BLaER1 (cell line): Measurements from ENCODE around the gene SLC10A4.

Source experiments
- H3K27ac ChIP-seq: shearing (Covaris generic); formaldehyde crosslinking; 2 replicates; pipeline ENCODE4 v1.8.1; 2022
- H3K27me3 ChIP-seq: shearing (Covaris generic); formaldehyde crosslinking; 2 replicates; pipeline ENCODE4 v1.8.1; 2022
- H3K36me3 ChIP-seq: shearing (Covaris generic); formaldehyde crosslinking; 2 replicates; pipeline ENCODE4 v1.8.1; 2022
- H3K4me1 ChIP-seq: shearing (Covaris generic); formaldehyde crosslinking; 2 replicates; pipeline ENCODE4 v1.8.1; 2022
- H3K4me2 ChIP-seq: shearing (Covaris generic); formaldehyde crosslinking; 2 replicates; pipeline ENCODE4 v1.8.1; 2022
- H3K4me3 ChIP-seq: shearing (Covaris generic); formaldehyde crosslinking; 2 replicates; pipeline ENCODE4 v1.8.1; 2022
- H3K9ac ChIP-seq: shearing (Covaris generic); formaldehyde crosslinking; 2 replicates; pipeline ENCODE4 v1.8.1; 2022
- H3K9me3 ChIP-seq: shearing (Covaris generic); formaldehyde crosslinking; 2 replicates; pipeline ENCODE4 v1.8.1; 2022
- H4K20me1 ChIP-seq: shearing (Covaris generic); formaldehyde crosslinking; 2 replicates; pipeline ENCODE4 v1.8.1; 2022
- Cebpa-rat ChIP-seq: shearing (Covaris generic); IDR thresholded peaks from 2 replicates; pipeline ENCODE4 v1.8.1; 2022

The SLC10A4 gene

DNA sequence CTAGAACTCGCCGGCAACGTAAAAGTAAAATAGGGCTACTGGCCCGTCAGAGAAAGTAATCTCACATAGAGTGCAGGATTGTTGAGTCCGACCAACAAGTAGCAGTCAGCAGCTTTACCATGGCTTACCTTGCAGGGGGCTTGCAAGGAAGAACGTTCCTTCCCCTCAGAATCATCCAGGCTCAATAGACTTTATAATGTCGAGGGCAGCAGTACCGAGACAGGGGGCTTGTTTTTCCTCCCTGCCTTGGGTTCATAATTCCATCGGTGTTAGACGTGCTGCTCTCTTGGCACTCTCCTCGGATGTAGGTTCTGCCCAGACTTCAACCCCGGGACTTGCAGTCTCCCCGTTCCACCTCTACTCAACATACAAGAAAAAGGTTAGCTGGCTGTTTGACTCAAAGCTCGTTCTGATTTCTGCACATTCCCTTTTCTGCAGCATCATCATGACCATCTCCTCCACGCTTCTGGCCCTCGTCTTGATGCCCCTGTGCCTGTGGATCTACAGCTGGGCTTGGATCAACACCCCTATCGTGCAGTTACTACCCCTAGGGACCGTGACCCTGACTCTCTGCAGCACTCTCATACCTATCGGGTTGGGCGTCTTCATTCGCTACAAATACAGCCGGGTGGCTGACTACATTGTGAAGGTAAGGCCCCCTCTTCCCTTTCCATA, 1.5 kb downstream of the SLC10A4 start:
- no peaks in the 10 kb centered on the region for H4K20me1 ChIP-seq
- H3K4me3 ChIP-seq, result no peak overlapping the region
- 0 out of 2 replicates have a peak, but pooled peaks cover 7% of the 10 kb centered on the region for H3K36me3 ChIP-seq
- H3K9me3 ChIP-seq, result peaks cover 32% of the 10 kb centered on the region
- H3K4me1 ChIP-seq, result peaks cover 27% of the 10 kb centered on the region
- H3K27me3 ChIP-seq, result peaks cover 51% of the 10 kb centered on the region
- no peak for TF ChIP-seq Cebpa-rat
- no peak overlapping the region for H3K4me2 ChIP-seq
- no peak overlapping the region for H3K9ac ChIP-seq
- no peak overlapping the region for H3K27ac ChIP-seq

DNA sequence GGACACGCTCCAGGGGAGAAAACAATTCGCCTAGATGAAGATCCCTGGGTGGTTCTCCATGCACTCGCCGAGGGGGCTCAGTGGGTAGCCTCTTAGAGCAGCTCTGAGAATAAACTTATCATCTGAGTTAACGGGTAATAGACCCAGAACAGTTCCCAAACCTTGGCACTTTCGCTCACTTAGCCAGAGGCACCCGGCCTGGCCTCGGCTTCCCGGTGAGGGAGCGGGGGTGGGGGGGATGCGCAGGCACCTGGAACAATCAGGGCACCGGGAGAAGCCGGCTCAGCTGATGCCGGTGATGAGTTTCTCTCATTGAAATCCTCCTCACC, 6.5 kb downstream of the SLC10A4 start:
- H3K9me3 ChIP-seq, result peaks cover 34% of the 10 kb centered on the region
- peak overlapping the region; percentile 44 for H3K4me3 ChIP-seq
- no peaks in the 10 kb centered on the region for H4K20me1 ChIP-seq
- no peak overlapping the region for H3K9ac ChIP-seq
- H3K4me1 ChIP-seq, result no peaks in the 10 kb centered on the region
- no peak for TF ChIP-seq Cebpa-rat
- H3K36me3 ChIP-seq, result peaks cover 14% of the 10 kb centered on the region; the same call in 1 of the 2 replicates
- peaks cover 49% of the 10 kb centered on the region for H3K27me3 ChIP-seq
- no peak overlapping the region for H3K27ac ChIP-seq
- no peak overlapping the region for H3K4me2 ChIP-seq

DNA sequence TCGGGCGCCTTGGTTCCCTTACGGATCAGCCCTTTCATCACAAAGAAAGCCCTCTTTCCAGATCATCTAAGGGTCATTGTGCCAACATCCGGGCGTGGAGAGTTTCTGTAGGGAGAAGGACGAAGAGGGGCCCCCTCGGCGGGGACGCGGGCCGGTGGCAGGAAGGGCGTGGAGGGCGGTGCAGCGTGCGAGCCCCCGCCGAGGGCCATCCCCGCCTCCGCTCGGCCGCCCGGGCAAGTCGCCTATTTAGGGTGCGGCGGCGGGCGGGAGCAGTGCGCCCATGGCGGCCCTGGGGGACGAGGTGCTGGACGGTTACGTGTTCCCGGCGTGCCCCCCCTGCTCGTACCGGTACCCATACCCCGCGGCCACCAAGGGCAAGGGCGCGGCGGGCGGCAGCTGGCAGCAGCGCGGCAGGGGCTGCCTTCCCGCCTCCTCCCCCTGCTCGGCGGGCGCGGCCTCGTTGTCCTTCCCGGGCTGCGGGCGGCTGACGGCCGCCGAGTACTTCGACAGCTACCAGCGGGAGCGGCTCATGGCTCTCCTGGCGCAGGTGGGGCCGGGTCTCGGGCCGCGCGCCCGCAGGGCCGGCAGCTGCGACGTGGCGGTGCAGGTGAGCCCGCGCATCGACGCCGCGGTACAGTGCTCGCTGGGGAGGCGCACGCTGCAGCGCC, 7.0 kb downstream of the SLC10A4 start, which contains the start of gene ZAR1:
TSS of gene ZAR1 (plus strand) at position 241 of the 668 bp plus-strand sequence. CDS start at position 281, 40 bp downstream.
- H3K27ac ChIP-seq, result no peak within 1 kb of the TSS
- H3K36me3 ChIP-seq, result peaks cover 14% of the 10 kb centered on the region; the same call in 1 of the 2 replicates
- peaks cover 29% of the 10 kb centered on the region for H3K9me3 ChIP-seq
- no peaks in the 10 kb centered on the region for H4K20me1 ChIP-seq
- H3K4me2 ChIP-seq, result no peak within 1 kb of the TSS
- H3K4me3 ChIP-seq, result peak within 1 kb of the TSS; percentile 44
- H3K27me3 ChIP-seq, result peaks cover 44% of the 10 kb centered on the region
- no peaks in the 10 kb centered on the region for H3K4me1 ChIP-seq
- H3K9ac ChIP-seq, result no peak within 1 kb of the TSS
- no peak for TF ChIP-seq Cebpa-rat

DNA sequence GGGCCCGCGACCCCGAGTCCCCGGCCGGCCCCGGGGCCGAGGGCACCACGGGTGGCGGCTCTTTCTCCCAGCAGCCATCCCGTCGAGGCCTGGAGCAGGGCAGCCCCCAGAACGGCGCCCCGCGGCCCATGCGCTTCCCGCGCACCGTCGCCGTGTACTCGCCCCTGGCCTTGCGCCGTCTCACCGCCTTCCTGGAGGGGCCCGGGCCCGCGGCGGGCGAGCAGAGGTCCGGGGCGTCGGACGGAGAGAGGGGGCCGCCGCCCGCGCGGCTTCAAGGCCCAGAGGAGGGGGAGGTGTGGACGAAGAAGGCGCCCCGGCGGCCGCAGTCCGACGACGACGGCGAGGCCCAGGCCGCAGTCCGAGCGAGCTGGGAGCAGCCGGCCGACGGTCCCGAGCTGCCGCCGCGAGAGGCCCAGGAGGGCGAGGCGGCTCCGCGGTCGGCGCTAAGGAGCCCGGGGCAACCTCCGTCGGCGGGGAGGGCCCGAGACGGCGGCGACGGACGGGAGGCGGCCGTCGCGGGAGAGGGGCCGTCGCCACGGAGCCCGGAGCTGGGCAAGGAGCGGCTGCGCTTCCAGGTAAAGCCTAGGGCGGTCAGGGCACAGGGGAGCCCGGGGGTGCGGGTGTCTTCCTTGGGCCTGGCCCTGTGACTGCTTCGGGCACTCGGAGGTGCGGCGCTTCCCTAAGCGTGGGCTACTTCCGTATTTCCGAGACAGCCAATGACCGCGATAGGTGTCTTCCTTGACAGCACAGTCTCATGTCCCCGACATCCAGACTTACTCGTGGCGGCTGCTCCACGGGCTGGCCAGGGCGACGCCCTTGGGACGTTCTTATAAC, 7.8 kb downstream of the SLC10A4 start:
- Histone ChIP-seq H3K9me3 (peaks cover 28% of the 10 kb centered on the region), H3K27me3 (peaks cover 43% of the 10 kb centered on the region), H3K4me1 (no peaks in the 10 kb centered on the region), H4K20me1 (no peaks in the 10 kb centered on the region), H3K27ac (no peak overlapping the region), H3K9ac (no peak overlapping the region), H3K4me2 (no peak overlapping the region), H3K4me3 (peak overlapping the region; percentile 44), H3K36me3 (peaks cover 17% of the 10 kb centered on the region)
- TF ChIP-seq Cebpa-rat, result no peak

DNA sequence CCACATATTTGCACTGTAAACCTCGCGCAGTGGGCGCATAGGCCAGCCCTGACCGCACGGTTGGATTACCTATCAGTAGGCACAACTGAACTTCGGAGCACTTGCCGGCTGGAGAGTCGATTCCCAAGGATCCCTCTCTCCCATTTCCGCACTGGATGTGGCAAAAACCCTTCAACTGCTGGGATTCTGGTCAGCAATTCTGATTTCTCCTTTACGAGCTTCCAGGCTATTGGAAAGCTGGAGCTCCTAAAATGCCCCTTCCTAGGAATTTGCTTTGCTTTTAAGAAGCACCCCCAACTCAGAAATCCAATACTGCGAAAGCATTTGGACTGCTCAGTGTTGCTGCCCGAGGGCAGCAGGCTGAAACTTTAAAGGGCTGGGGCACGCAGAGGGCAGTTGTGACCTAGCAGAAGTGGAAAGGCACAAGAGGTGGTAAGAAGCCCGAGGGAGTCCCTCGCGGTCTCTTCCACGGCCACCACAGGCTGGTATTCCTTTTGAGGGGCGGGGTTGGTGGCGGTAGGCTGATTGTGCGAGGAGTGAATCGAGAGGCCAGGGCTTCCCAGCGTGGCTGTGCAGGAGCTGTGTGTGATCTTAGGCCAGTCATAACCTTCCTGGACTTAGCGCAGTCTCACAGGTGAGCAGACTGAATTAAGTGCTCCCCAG, 8.5 kb downstream of the SLC10A4 start:
- Histone ChIP-seq H3K4me1 (no peaks in the 10 kb centered on the region), H3K9me3 (peaks cover 28% of the 10 kb centered on the region), H3K9ac (no peak overlapping the region), H3K27me3 (peaks cover 43% of the 10 kb centered on the region), H3K27ac (no peak overlapping the region), H4K20me1 (no peaks in the 10 kb centered on the region), H3K36me3 (peaks cover 19% of the 10 kb centered on the region), H3K4me3 (no peak overlapping the region), H3K4me2 (no peak overlapping the region)
- TF ChIP-seq Cebpa-rat, result no peak

DNA sequence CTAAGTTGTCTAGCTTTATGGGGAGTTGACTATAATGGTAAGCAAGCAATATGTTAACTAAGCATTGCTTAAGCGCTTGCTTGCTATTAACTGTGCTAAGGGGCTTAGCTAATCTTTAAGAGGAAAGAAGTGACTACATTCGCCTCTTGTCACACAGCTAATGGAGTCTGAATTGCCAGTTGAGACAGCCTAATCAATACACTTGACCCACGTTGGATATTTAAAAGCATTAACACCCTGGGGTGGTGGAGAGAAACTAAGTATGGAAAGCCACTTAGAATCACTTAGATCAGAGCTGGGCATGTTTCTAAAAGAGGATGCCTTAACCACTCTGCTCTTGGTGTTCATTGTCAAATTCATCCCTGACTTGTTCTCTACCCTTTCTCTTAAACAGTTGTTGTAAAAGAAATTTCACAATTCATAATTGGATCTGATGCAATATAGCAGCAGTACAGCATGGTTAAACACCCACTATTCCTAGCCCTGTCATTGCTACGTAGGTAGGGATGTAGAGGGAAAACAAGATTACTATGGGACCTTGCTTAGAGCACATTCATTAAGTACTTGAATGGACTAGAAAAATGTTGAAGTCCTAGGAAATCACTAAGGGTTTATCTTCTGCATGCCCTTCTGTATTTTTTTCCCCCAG, 10.4 kb downstream of the SLC10A4 start:
- H3K36me3 ChIP-seq, result peaks cover 26% of the 10 kb centered on the region
- no peaks in the 10 kb centered on the region for H3K4me1 ChIP-seq
- TF ChIP-seq Cebpa-rat, result no peak
- H3K27me3 ChIP-seq, result peaks cover 34% of the 10 kb centered on the region
- no peak overlapping the region for H3K4me2 ChIP-seq
- no peak overlapping the region for H3K4me3 ChIP-seq
- H3K27ac ChIP-seq, result no peak overlapping the region
- H3K9ac ChIP-seq, result no peak overlapping the region
- no peaks in the 10 kb centered on the region for H4K20me1 ChIP-seq
- H3K9me3 ChIP-seq, result peaks cover 28% of the 10 kb centered on the region

DNA sequence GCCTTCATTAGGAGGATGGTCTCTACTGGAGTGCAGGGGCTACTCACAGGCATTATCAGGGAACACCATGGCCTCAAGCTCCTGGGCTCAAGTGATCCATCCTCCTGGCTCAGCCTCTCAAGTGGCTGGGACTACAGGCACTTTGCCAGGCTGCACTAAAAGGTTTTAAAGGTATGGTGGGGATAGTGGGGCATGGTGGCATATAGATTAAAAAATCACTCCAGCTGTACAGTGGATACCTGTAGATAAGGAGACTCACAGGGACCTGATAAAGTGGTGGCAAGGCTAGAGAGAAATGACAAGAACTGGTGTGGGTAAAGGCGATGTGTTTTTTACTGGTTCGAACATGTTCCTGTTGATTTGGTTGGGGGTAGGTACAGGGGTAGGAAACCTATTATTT, 12.8 kb downstream of the SLC10A4 start:
- H3K4me1 ChIP-seq, result no peaks in the 10 kb centered on the region
- peaks cover 37% of the 10 kb centered on the region for H3K36me3 ChIP-seq
- no peak overlapping the region for H3K4me3 ChIP-seq

DNA sequence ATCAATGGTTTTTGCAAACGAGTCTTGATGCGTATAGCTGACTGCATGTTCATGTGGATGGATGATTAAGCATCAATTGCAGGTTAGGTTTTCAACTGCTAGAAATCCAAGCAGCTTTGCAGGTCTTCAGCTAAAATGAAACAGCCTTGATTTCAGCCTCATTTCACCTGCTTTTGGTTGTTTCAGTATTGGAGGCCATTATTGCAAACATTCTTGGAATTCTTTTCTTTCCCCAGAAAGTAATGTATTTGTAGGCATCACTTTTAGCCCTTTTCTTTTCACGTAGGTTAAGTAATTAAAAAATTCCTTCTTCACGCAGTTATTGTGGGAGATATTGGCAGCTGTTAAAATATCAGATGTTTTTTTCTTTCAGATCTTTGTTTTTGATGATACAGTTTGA, 15.8 kb downstream of the SLC10A4 start:
- Histone ChIP-seq H3K27ac (no peak overlapping the region), H3K4me3 (no peak overlapping the region), H3K9ac (no peak overlapping the region), H3K36me3 (peaks cover 50% of the 10 kb centered on the region), H3K4me1 (no peaks in the 10 kb centered on the region), H4K20me1 (no peaks in the 10 kb centered on the region), H3K9me3 (no peaks in the 10 kb centered on the region), H3K4me2 (no peak overlapping the region), H3K27me3 (no peaks in the 10 kb centered on the region)
- TF ChIP-seq Cebpa-rat, result no peak

More for the DNA sequence above, 12.8 kb downstream of the SLC10A4 start:
- H3K9ac ChIP-seq, result no peak overlapping the region
- no peaks in the 10 kb centered on the region for H4K20me1 ChIP-seq
- no peak overlapping the region for H3K4me2 ChIP-seq
- H3K27ac ChIP-seq, result no peak overlapping the region
- TF ChIP-seq Cebpa-rat, result no peak
- H3K9me3 ChIP-seq, result peaks cover 12% of the 10 kb centered on the region
- peaks cover 11% of the 10 kb centered on the region for H3K27me3 ChIP-seq

DNA sequence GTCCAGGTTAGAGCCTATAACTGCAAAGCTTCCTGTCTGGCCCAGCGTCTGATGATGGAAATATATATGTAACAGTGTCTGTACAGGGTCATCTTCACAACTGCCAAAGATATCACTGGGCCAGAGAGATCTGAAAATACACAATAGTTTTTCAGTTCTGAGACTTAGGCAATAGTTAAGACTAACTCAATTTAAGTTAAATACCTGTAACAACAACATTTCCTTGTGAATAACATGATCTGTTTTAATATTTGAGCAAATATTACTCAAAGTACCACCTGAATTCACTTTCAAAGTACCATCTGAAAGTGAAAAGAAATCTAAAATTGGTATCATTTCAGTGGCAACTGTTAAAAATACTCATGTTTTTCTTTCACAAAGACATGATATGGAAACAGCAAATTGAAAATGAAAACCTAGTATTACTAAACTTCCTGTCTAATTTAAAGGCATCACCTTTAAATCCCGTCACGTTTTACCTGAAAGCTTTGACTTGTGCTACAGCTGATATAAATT, 16.5 kb downstream of the SLC10A4 start:
- Histone ChIP-seq H3K27ac (no peak overlapping the region), H3K36me3 (peaks cover 50% of the 10 kb centered on the region), H4K20me1 (no peaks in the 10 kb centered on the region), H3K9me3 (no peaks in the 10 kb centered on the region), H3K4me3 (no peak overlapping the region), H3K27me3 (no peaks in the 10 kb centered on the region), H3K4me1 (no peaks in the 10 kb centered on the region), H3K9ac (no peak overlapping the region), H3K4me2 (no peak overlapping the region)
- TF ChIP-seq Cebpa-rat, result no peak
